ELR (cell line): ENCODE data around the gene GNG13.
"Not testable (repeated sequence)": the region's sequence is repeated elsewhere in the genome, so short reads cannot be mapped to it uniquely, and the experiment has no call there.

Experiments used
- DNase-seq: peaks from one replicate; pipeline ENCODE4 v3.0.0-alpha.2; 2015; ENCODE audit warnings: low read depth

The GNG13 gene

DNA sequence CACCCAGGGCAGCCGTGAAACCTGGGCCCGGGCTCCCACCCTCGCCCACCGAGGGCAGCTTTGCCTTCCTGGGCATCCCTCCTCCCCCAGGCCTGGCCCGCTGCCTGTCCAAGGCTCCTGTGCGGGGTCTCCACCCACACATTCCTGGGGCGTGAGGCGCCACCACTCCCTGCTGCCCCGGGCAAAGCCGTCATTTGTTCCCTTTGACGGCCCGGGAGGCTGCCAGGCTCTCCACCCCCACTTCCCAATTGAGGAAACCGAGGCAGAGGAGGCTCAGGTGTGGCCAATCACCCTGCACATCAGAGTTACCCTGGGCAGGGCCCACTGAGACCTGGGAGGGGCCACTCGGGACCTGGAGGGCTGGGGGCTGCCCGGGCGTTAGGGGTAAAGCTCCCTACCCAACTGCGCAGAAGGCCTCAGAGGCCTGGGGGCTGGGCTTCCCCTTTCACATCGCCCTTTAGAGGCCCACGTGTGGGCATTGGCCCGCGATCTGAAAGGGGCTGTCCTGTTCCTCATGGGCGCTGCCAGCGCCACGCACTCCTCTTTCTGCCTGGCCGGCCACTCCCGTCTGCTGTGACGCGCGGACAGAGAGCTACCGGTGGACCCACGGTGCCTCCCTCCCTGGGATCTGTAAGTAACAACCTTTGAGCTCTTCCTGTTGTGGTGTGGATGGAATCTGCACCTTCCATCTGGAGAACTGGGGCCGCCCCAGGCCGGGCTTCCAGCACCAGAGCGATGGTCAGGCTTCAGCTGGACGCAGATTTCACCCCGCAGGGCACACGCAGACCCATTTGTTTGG is 39.8 kb downstream of the GNG13 start, which contains the start of gene MSLN:
MSLN (plus strand) TSS at position 190 of the 799 bp plus-strand sequence. CDS start 1,947 bp downstream, outside the sequence.
- DNase-seq = peak; percentile 77

DNA sequence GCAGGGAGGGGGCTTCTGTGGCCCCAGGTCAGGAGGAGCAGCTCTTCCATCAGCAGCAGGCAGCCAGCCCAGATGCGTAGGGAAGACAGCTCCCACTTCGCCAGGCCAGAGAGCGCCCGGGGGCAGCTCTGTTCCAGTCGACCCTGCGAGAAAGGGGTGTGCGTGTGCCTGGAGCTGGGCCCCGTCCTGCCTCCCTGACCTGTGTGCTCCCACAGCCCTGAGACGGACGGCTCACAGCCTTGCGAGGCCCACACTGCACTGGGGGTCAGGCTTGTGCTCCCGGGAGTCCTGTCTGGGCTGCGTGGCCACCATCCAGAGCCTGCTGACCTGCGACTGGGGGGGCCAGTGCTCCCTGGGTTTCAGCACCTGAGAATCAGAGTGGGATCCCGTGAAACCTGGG is 40.5 kb downstream of the GNG13 start:
- DNase-seq = no peak

DNA sequence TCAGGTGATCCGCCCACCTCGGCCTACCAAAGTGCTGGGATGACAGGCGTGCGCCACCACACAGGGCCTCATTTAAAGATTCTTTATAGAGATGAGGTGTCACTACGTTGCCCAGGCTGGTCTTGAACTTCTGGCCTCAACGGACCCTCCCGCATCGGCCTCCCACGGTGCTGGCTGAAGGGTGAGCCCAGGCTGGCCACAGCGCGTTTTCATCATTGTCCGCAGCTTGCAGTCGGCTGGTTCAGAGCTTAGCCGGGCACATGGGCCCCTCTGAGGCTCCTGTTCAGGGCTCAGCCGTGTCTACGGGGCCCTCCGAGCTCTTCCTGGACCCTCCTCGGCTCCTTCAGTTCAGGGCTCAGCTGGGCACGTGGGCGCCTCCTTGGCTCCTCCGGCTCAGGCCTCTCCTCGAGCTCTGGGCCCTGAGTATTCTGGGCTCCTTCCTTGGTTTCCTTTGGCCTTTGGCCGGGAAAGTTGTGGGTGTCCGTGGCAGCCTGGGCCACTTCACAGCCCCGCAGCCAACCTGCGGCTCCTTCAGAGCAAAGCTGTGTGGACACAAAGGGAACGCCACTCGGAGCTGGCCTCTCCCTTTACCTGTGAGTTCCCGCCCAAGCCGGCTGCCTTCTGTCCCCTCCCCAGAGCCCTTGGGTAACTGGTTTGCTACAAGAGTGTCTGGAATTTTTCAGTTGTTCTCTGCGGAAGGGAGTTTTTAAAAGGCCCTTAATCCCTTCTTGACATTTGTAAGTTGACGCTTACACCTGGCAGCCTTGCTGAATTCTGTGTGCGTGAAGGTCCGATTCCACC is 41.2 kb downstream of the GNG13 start:
- no peak for DNase-seq

DNA sequence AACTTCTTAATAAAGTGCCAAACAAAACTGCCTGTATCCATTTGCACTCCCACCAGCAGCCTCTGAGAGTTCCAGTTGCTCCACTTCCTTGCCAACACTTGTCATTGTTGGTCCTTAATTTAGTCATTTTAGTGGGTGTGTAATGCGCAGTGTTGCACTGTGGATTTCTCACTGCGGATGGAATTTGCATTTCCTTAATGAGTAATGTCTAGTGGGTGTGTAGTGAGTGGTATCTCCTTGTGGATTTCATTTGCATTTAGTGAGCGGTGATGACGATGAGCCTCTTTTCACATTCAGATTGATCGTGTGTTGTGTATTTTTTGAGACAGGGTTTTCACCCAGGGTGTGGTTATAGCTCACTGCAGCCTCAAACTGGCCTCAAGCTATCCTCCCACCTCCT is 44.1 kb downstream of the GNG13 start:
- DNase-seq = no peak

DNA sequence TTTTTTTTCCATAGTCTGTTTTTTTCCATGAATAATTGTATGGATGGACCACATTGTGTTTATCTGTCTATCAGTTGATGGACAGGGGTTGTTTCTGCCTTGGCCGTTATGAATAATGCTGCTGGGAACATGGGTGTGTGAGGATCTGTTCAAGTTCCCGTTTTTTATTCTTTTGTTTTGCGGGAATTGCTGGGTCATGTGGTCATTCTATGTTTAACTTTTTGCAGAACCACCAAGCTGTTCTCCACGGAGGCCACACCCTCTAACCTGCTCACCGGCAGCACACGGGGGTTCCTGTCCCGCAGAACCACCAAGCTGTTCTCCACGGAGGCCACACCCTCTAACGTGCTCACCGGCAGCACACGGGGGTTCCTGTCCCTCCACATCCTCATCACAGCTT is 45.9 kb downstream of the GNG13 start:
- no peak for DNase-seq

DNA sequence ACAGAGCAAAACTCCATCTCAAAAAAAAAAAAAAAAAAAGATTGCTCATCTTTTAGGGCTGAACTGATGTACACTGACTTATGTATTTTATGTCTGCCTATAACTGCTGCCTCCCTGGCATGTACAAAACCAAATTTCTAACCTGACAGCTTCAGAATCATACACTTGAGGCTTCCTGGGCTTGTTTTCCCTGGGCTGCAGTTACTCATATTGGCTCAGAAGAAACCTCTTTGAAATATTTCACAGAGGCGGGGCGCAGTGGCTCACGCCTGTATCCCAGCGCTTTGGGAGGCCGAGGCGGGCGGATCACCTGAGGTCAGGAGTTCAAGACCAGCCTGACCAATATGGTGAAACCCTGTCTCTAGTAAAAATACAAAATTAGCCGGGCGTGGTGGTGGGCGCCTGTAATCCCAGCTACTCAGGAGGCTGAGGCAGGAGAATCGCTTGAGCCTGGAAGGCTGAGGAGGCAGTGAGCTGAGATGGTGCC is 46.4 kb downstream of the GNG13 start:
- DNase-seq = not testable (repeated sequence)

DNA sequence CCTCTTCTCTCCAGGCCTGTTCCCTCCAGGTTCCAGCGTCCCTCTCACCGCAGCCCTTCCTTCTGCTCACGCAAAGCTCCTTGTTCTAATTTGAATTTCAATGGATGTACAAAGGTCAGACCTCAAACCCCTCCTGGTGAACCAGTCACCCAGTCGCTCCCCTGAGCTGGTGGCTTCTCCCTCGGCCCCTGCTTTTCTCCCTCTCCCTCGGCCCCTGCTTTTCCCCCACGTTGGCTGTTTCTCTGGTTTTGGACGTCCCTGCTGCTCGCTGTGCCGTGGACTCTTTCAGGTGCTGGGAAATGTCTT is 48.6 kb downstream of the GNG13 start:
- no peak for DNase-seq

DNA sequence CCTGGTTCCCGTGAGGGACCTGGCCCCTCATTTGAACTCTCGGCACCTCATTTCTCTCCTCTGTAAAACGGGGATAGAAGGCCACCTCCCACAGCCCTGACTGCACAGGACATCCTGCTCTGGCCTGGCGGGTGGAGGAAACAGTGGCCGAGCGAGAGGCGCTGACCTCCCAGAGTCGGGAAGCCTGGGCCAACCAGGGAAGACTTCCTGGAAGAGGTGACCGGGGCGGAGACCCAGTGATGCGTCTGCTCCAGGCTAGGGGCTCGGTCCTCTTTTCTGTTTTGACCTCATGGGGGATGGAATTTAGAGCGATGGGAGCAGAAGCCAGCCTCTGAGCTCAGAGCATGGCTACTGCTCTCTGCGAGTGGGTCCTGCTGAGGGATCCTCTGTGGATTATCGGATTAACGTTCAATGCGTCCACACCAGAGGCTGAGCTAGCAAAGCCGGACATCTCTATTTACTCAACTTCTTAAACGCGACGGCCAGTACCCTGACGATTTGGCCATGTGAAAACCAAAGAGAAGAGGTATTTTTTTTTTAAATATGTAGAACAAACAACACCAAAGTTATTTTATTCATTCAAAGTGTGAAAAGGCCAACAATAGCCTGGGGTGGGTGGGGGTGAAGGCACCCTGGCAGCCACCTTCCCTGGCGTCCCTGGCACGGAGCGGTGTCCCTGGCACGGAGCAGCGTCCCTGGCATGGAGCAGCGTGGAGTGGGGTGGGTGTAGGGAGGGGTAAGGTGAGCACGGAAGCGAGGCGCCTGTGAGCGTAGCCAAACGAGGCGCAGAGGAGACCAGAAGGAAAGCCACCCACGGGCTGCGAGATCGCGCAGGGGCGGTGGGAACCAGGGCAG is 49.2 kb downstream of the GNG13 start:
- no peak for DNase-seq

DNA sequence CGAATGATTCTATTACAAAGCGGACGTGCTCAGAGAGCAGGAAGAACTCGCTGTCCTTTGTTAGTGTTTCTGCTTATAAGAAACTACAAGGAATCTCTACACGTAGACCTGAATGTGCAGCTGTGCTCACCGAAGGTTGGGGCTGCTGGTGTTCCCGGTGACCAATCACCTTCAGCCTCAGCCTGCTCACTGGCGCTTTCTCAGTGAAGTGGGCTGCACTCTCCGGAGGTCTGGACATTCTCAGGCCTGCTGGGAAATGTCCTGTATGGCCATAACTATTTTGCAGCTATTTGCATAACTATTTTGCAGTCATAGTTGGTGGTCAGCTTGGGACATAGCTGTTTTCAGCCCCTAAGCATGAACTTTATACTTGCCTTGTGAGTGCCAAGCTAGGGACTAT is 50.0 kb downstream of the GNG13 start:
- no peak for DNase-seq

DNA sequence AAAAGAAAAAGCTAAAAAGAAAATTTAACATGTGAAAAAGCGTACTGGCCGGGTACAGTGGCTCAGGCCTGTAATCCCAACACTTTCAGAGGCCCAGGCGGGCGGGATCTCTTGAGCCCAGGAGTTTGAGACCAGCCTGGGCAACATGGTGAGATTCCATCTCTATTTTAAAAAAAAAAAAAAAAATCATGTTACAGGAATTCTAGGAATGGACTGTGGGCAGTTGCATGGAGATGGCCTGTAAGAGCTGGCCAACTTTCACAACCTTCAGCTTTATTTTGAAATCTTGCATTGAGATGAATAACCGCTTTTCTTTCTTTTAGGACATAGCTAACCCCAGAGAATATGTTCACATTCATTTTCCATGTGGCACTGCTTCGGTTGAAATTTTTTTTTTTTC is 51.5 kb downstream of the GNG13 start:
- peak; percentile 50 for DNase-seq
